Endodermal cell (in vitro differentiated cells): ENCODE data around the gene TCEAL7. TPM values are rescaled to one million over a fixed set of nuclear protein-coding genes. Genes with fewer than 3 reads are reported as not detected.

Experiments used
- DNase-seq: peaks from one replicate; pipeline ENCODE4 v3.0.0-alpha.2; 2017
- H3K27ac ChIP-seq: 2 replicates; pipeline ENCODE4 v1.5.1; 2013; ENCODE audit warnings: mild to moderate bottlenecking, low read depth, low read length, moderate library complexity
- H3K27me3 ChIP-seq: 2 replicates; pipeline ENCODE4 v1.6.1; 2013; ENCODE audit warnings: mild to moderate bottlenecking, low read length, moderate library complexity; ENCODE audit not compliant: insufficient read depth, control insufficient read depth, poor library complexity, severe bottlenecking
- H3K36me3 ChIP-seq: 2 replicates; pipeline ENCODE4 v1.7.0; 2013; ENCODE audit warnings: mild to moderate bottlenecking, low read length, moderate library complexity; ENCODE audit not compliant: control insufficient read depth, insufficient read depth
- H3K4me1 ChIP-seq: one replicate; pipeline ENCODE4 v1.7.0; 2013; ENCODE audit warnings: low read length; ENCODE audit not compliant: control insufficient read depth, insufficient read depth
- H3K4me3 ChIP-seq: 2 replicates; pipeline ENCODE4 v1.5.1; 2013; ENCODE audit warnings: mild to moderate bottlenecking, low read length, moderate library complexity
- H3K9ac ChIP-seq: 2 replicates; pipeline ENCODE4 v1.6.1; 2013; ENCODE audit warnings: mild to moderate bottlenecking, low read length, moderate library complexity; ENCODE audit not compliant: poor library complexity, severe bottlenecking; ENCODE audit errors: extremely low read depth
- H3K9me3 ChIP-seq: 2 replicates; pipeline ENCODE4 v1.6.1; 2013; ENCODE audit warnings: mild to moderate bottlenecking, low read length, moderate library complexity; ENCODE audit not compliant: control insufficient read depth
- H3K27ac Mint-ChIP-seq: 2 replicates; pipeline ENCODE4 v1.8.0; 2020; ENCODE audit warnings: mixed read lengths
- H3K27me3 Mint-ChIP-seq: 2 replicates; pipeline ENCODE4 v1.8.0; 2021; ENCODE audit warnings: mild to moderate bottlenecking, mixed read lengths; ENCODE audit not compliant: insufficient read depth
- H3K36me3 Mint-ChIP-seq: 2 replicates; pipeline ENCODE4 v1.8.0; 2020; ENCODE audit warnings: low read depth, mixed read lengths
- H3K4me1 Mint-ChIP-seq: 2 replicates; pipeline ENCODE4 v1.8.0; 2020; ENCODE audit warnings: mixed read lengths
- H3K4me3 Mint-ChIP-seq: 2 replicates; pipeline ENCODE4 v1.8.0; 2020; ENCODE audit warnings: mild to moderate bottlenecking, moderate library complexity, mixed read lengths
- H3K9me3 Mint-ChIP-seq: 2 replicates; pipeline ENCODE4 v1.8.0; 2020; ENCODE audit warnings: mild to moderate bottlenecking, mixed read lengths
- CTCF ChIP-seq: fragments of 200-600 bp; sonication (generic); conservative IDR thresholded peaks from 2 replicates; pipeline ENCODE4 v1.5.0; 2021; ENCODE audit warnings: antibody characterized with exemption, mild to moderate bottlenecking
- WGBS, 2 experiments: methylation state at CpG; one replicate each; pipeline versions ENCODE4 v1.1.5 to v1.1.7; 2013; ENCODE audit warnings: missing lambda C conversion rate in 2 of 2, mixed read lengths in 1 of 2; ENCODE audit not compliant: insufficient coverage in 1 of 2, insufficient read length in 1 of 2; 5-methylcytosine and 5-hydroxymethylcytosine counted together
- total RNA-seq, 2 donors: library from RNA; stranded (reverse); fragmentation: NEBNext Ultra II Directional in 1 of 2; extraction: Animal tissue kit (Norgen Biotek cat#: 25700) in 1 of 2; gene quantifications; 2 replicates in 1 of 2; 3 replicates in 1 of 2; pipeline ENCODE4 v1.2.1, GENCODE V29; 2021

TCEAL7 gene
- total RNA-seq, 2 donors from 2014 or later, result 5.3 to 6.7 TPM

DNA sequence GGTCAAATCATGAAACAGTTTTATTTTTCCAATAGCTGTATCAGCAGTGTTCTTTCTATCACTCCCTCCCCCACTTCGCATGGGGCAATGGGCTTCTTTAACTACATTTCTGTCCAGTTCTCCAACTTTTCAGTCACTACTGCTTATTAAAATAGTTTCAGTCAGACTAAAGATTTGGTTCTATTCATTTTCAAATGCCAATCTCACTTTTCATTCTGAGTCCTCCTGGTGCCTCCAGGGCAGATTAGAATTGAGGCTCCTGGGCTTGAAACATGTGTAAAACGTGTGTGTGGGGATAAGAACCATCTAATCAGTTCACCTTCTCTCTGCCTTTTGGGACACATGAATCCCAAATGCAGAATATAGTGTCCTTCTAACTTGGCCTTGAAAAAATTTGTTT, 42.8 kb downstream of the TCEAL7 start:
- H3K4me1 Mint-ChIP-seq, result peaks cover 20% of the 10 kb centered on the region
- no peak overlapping the region for H3K27ac Mint-ChIP-seq
- Histone ChIP-seq H3K4me3 (no peak overlapping the region), H3K9ac (no peak overlapping the region), H3K9me3 (no peaks in the 10 kb centered on the region), H3K27ac (no peak overlapping the region), H3K36me3 (peaks cover 8% of the 10 kb centered on the region), H3K27me3 (no peaks in the 10 kb centered on the region), H3K4me1 (no peaks in the 10 kb centered on the region)
- DNase-seq, result no peak
- peaks cover 12% of the 10 kb centered on the region for H3K9me3 Mint-ChIP-seq
- H3K4me3 Mint-ChIP-seq, result no peak overlapping the region
- no peak for TF ChIP-seq CTCF
- WGBS, 2 experiments, result 100% methylated on average over 1 to 2 of the region's 2 CpGs
- H3K36me3 Mint-ChIP-seq, result peaks cover 8% of the 10 kb centered on the region
- no peaks in the 10 kb centered on the region for H3K27me3 Mint-ChIP-seq

DNA sequence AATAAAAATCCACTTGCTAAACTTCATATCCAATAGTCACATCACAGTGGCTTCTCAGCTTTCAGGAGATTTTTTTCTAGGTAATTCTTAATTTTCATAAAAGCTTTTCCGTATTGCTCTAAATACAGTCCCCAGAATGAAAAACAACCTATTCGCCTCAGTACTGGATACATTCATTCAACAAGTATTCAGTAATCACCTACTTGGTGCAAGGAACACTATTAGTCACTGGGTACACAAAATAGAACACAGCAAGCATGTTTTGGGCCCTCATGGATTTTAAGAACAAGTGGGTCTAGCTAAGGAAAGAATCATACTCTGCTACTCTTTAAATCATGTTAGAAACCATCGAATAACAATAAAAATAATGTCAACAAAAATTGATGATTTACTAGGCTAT, 43.5 kb downstream of the TCEAL7 start:
- 97% methylated on average over 2 of the region's 3 CpGs; no CpG with 5 or more reads in 1 of the 2 experiments for WGBS, 2 experiments
- H3K27me3 Mint-ChIP-seq, result no peaks in the 10 kb centered on the region
- Histone ChIP-seq H3K27ac (no peak overlapping the region), H3K9me3 (no peaks in the 10 kb centered on the region), H3K4me1 (no peaks in the 10 kb centered on the region), H3K9ac (no peak overlapping the region), H3K36me3 (peaks cover 15% of the 10 kb centered on the region), H3K4me3 (no peak overlapping the region), H3K27me3 (no peaks in the 10 kb centered on the region)
- peaks cover 10% of the 10 kb centered on the region for H3K36me3 Mint-ChIP-seq
- peaks cover 22% of the 10 kb centered on the region for H3K4me1 Mint-ChIP-seq
- DNase-seq, result no peak
- no peak for TF ChIP-seq CTCF
- no peak overlapping the region for H3K27ac Mint-ChIP-seq
- H3K4me3 Mint-ChIP-seq, result no peak overlapping the region
- H3K9me3 Mint-ChIP-seq, result peaks cover 12% of the 10 kb centered on the region

DNA sequence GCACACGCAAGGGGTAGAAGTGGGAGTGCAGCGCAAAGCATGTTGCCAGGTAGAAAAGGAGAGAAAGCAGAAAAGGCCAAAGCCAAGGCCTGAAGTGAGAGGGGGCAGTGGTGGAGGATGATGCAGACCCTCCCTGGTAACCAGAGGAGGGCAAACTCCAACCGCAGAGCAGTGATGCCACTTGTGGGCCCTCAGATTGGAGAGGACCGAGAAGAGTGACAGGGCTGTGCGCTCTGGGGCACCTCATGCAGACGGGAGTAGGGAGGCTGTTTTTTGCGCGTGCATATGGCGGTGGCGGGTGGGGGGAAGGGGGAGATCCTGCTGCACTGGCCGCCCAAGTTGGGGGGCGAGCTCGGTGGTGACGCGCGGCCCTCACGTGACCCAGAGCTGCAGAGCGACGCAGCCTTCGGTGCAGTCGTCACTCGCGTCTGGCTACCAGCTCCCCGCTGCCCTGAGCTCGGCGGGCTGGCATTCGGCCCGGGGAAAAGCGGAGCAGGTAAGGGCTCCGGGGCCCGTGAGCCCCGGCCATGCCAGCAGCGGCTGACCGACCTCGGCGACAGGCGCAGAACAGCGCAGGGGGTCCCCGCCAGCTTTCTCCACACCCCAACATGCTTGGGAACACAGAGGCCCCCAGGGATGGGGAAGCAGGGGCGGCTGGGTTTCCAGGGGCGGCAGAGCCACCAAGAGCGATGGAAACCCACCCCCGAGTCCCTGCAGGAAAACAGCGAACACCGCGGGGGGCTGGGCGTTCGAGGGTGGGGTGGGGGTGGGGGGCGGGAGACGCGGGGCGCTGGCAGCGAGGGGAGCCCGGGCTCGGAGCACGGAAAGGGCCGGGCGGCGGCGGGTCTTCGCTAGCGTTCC, 46.3 kb downstream of the TCEAL7 start, which contains the start of gene BEX3:
TSS of gene BEX3 (plus strand) at position 421 of the 861 bp plus-strand sequence. CDS start 984 bp downstream, outside the sequence.
- peak within 1 kb of the TSS; percentile 80 for H3K27ac ChIP-seq
- peaks cover 25% of the 10 kb centered on the region for H3K36me3 Mint-ChIP-seq
- peak; percentile 94 for DNase-seq
- H3K27me3 ChIP-seq, result no peaks in the 10 kb centered on the region
- H3K9me3 Mint-ChIP-seq, result peaks cover 13% of the 10 kb centered on the region
- H3K9me3 ChIP-seq, result no peaks in the 10 kb centered on the region
- H3K4me3 ChIP-seq, result peak within 1 kb of the TSS; percentile 88
- WGBS, 2 experiments, result 3% methylated on average over 39 of the region's 62 CpGs; no CpG with 5 or more reads in 1 of the 2 experiments
- no peaks in the 10 kb centered on the region for H3K27me3 Mint-ChIP-seq
- no peaks in the 10 kb centered on the region for H3K4me1 ChIP-seq
- H3K4me1 Mint-ChIP-seq, result peaks cover 23% of the 10 kb centered on the region
- H3K27ac Mint-ChIP-seq, result peak within 1 kb of the TSS; percentile 98
- H3K36me3 ChIP-seq, result peaks cover 25% of the 10 kb centered on the region
- peak within 1 kb of the TSS; percentile 73 for H3K4me3 Mint-ChIP-seq
- peak; percentile 10 for TF ChIP-seq CTCF
- H3K9ac ChIP-seq, result peak within 1 kb of the TSS; percentile 83
